ENCODE data around the gene RAD52.

Gene RAD52

GRCh38 chr12:885701-886100 lies 63.8 kb downstream of the RAD52 start:
- H3K4me3 ChIP-seq (ENCODE audit: low read length): no peak overlapping the region
- H3K36me3 ChIP-seq (ENCODE audit: control insufficient read depth, insufficient read depth, low read length): peaks cover 26% of the 10 kb centered on the region
- no peaks in the 10 kb centered on the region for H3K27me3 ChIP-seq (ENCODE audit: control insufficient read depth, insufficient read depth, low read length)

GRCh38 chr12:884746-885414 lies 64.6 kb downstream of the RAD52 start:
- Histone ChIP-seq H3K4me1 (ENCODE audit: control insufficient read depth, insufficient read depth, low read length) (no peaks in the 10 kb centered on the region), H3K36me3 (ENCODE audit: control insufficient read depth, insufficient read depth, low read length) (peaks cover 19% of the 10 kb centered on the region), H3K9me3 (ENCODE audit: control insufficient read depth, low read length) (no peaks in the 10 kb centered on the region), H3K4me3 (ENCODE audit: low read length) (no peak overlapping the region), H3K27me3 (ENCODE audit: control insufficient read depth, insufficient read depth, low read length) (no peaks in the 10 kb centered on the region), H3K9ac (ENCODE audit: low read length) (no peak overlapping the region)

More at GRCh38 chr12:885701-886100, 63.8 kb downstream of the RAD52 start:
- Histone ChIP-seq H3K9me3 (ENCODE audit: control insufficient read depth, low read length) (no peaks in the 10 kb centered on the region), H3K9ac (ENCODE audit: low read length) (no peak overlapping the region), H3K4me1 (ENCODE audit: control insufficient read depth, insufficient read depth, low read length) (no peaks in the 10 kb centered on the region)

DNA sequence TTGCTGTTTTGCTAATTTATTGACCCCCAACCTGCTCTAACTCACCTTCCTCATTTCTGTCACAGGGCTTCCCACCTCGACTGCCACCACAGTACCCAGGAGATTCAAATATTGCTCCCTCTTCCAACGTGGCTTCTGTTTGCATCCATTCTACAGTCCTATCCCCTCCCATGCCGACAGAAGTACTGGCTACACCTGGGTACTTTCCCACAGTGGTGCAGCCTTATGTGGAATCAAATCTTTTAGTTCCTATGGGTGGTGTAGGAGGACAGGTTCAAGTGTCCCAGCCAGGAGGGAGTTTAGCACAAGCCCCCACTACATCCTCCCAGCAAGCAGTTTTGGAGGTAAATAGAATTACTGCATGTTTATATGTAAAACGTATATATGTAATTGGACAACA lies 68.8 kb downstream of the RAD52 start:
- Histone ChIP-seq H3K4me3 (ENCODE audit: low read length) (no peak overlapping the region), H3K9ac (ENCODE audit: low read length) (no peak overlapping the region), H3K4me1 (ENCODE audit: control insufficient read depth, insufficient read depth, low read length) (no peaks in the 10 kb centered on the region), H3K27me3 (ENCODE audit: control insufficient read depth, insufficient read depth, low read length) (no peaks in the 10 kb centered on the region), H3K9me3 (ENCODE audit: control insufficient read depth, low read length) (no peaks in the 10 kb centered on the region), H3K36me3 (ENCODE audit: control insufficient read depth, insufficient read depth, low read length) (peaks cover 22% of the 10 kb centered on the region)

- H3K4me1 ChIP-seq (ENCODE audit: control insufficient read depth, insufficient read depth, low read length): no peaks in the 10 kb centered on the region
- H3K9ac ChIP-seq (ENCODE audit: low read length): no peak overlapping the region
- no peaks in the 10 kb centered on the region for H3K9me3 ChIP-seq (ENCODE audit: control insufficient read depth, low read length)
- no peaks in the 10 kb centered on the region for H3K27me3 ChIP-seq (ENCODE audit: control insufficient read depth, insufficient read depth, low read length)
- no peak overlapping the region for H3K4me3 ChIP-seq (ENCODE audit: low read length)
- H3K36me3 ChIP-seq (ENCODE audit: control insufficient read depth, insufficient read depth, low read length): peaks cover 11% of the 10 kb centered on the region
Observed at GRCh38 chr12:879641-880040, 69.9 kb downstream of the RAD52 start.

GRCh38 chr12:873954-874353 lies 75.5 kb downstream of the RAD52 start:
- H3K27me3 ChIP-seq (ENCODE audit: control insufficient read depth, insufficient read depth, low read length): no peaks in the 10 kb centered on the region
- H3K9me3 ChIP-seq (ENCODE audit: control insufficient read depth, low read length): no peaks in the 10 kb centered on the region
- H3K36me3 ChIP-seq (ENCODE audit: control insufficient read depth, insufficient read depth, low read length): peaks cover 4% of the 10 kb centered on the region
- H3K4me3 ChIP-seq (ENCODE audit: low read length): no peak overlapping the region
- H3K4me1 ChIP-seq (ENCODE audit: control insufficient read depth, insufficient read depth, low read length): no peaks in the 10 kb centered on the region
- no peak overlapping the region for H3K9ac ChIP-seq (ENCODE audit: low read length)

DNA sequence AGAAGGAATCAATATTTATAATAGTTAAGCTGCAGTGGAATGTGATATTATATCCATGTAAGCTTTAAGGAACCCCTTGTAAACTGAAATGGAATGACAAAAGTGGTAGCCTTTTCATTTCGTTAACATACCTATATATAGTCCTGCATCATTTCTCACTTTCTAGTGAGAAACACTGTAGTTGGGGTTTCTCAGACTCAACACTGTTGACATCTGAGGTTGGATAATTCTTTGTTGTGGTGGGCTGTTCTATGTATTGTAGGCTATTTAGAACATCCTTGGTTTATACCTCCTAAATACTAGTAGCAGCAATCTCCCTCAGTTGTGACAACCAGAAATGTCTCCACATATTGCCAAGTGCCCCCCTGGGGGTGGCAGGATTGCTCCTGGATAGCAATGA lies 79.1 kb downstream of the RAD52 start:
- Histone ChIP-seq H3K9ac (ENCODE audit: low read length) (no peak overlapping the region), H3K9me3 (ENCODE audit: control insufficient read depth, low read length) (no peaks in the 10 kb centered on the region), H3K27me3 (ENCODE audit: control insufficient read depth, insufficient read depth, low read length) (no peaks in the 10 kb centered on the region), H3K36me3 (ENCODE audit: control insufficient read depth, insufficient read depth, low read length) (peaks cover 4% of the 10 kb centered on the region), H3K4me1 (ENCODE audit: control insufficient read depth, insufficient read depth, low read length) (no peaks in the 10 kb centered on the region), H3K4me3 (ENCODE audit: low read length) (no peak overlapping the region)

- Histone ChIP-seq H3K9ac (ENCODE audit: low read length) (no peak overlapping the region), H3K9me3 (ENCODE audit: control insufficient read depth, low read length) (no peaks in the 10 kb centered on the region), H3K4me1 (ENCODE audit: control insufficient read depth, insufficient read depth, low read length) (no peaks in the 10 kb centered on the region), H3K36me3 (ENCODE audit: control insufficient read depth, insufficient read depth, low read length) (peaks cover 4% of the 10 kb centered on the region), H3K27me3 (ENCODE audit: control insufficient read depth, insufficient read depth, low read length) (no peaks in the 10 kb centered on the region), H3K4me3 (ENCODE audit: low read length) (no peak overlapping the region)
Observed at GRCh38 chr12:868722-869121, 80.8 kb downstream of the RAD52 start.

DNA sequence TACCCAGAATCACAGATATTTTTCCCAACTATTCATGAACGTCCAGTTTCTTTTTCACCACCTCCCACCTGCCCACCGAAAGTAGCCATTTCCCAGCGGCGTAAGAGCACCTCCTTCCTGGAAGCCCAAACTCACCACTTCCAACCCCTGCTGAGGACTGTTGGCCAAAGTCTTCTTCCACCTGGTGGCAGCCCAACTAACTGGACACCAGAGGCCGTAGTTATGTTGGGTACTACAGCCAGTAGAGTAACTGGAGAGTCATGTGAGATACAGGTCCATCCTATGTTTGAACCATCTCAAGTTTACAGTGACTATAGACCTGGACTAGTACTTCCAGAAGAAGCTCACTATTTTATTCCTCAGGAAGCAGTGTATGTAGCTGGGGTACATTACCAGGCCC lies 81.6 kb downstream of the RAD52 start:
- Histone ChIP-seq H3K36me3 (ENCODE audit: control insufficient read depth, insufficient read depth, low read length) (peaks cover 4% of the 10 kb centered on the region), H3K4me3 (ENCODE audit: low read length) (no peak overlapping the region), H3K9ac (ENCODE audit: low read length) (no peak overlapping the region), H3K27me3 (ENCODE audit: control insufficient read depth, insufficient read depth, low read length) (no peaks in the 10 kb centered on the region), H3K9me3 (ENCODE audit: control insufficient read depth, low read length) (no peaks in the 10 kb centered on the region), H3K4me1 (ENCODE audit: control insufficient read depth, insufficient read depth, low read length) (no peaks in the 10 kb centered on the region)

DNA sequence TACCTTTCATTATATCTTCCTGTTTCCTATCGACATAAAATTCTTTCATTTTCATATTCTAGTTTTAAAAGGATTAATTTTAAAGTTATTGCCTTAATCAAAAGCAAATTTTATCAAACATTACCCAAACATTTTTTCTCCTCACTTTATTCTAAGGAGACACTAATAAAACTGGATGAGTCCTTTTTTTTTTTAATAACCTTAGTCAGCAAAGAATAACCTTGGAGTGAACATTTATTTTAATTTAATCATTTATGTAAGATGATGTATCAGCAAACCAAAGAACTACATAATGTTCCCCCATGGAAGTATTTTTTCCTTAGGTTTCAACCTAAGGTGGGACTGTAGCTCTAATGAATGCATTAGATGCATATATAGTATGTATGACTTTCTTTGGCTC lies 83.9 kb downstream of the RAD52 start:
- H3K4me3 ChIP-seq (ENCODE audit: low read length): no peak overlapping the region
- H3K9me3 ChIP-seq (ENCODE audit: control insufficient read depth, low read length): no peaks in the 10 kb centered on the region
- H3K4me1 ChIP-seq (ENCODE audit: control insufficient read depth, insufficient read depth, low read length): no peaks in the 10 kb centered on the region
- no peak overlapping the region for H3K9ac ChIP-seq (ENCODE audit: low read length)
- no peaks in the 10 kb centered on the region for H3K27me3 ChIP-seq (ENCODE audit: control insufficient read depth, insufficient read depth, low read length)
- H3K36me3 ChIP-seq (ENCODE audit: control insufficient read depth, insufficient read depth, low read length): no peaks in the 10 kb centered on the region

GRCh38 chr12:863285-863684 lies 86.2 kb downstream of the RAD52 start:
- no peaks in the 10 kb centered on the region for H3K4me1 ChIP-seq (ENCODE audit: control insufficient read depth, insufficient read depth, low read length)
- H3K36me3 ChIP-seq (ENCODE audit: control insufficient read depth, insufficient read depth, low read length): no peaks in the 10 kb centered on the region
- H3K9ac ChIP-seq (ENCODE audit: low read length): no peak overlapping the region
- no peaks in the 10 kb centered on the region for H3K27me3 ChIP-seq (ENCODE audit: control insufficient read depth, insufficient read depth, low read length)
- no peak overlapping the region for H3K4me3 ChIP-seq (ENCODE audit: low read length)
- H3K9me3 ChIP-seq (ENCODE audit: control insufficient read depth, low read length): no peaks in the 10 kb centered on the region

GRCh38 chr12:862303-862911 lies 87.1 kb downstream of the RAD52 start:
- Histone ChIP-seq H3K9me3 (ENCODE audit: control insufficient read depth, low read length) (no peaks in the 10 kb centered on the region), H3K4me1 (ENCODE audit: control insufficient read depth, insufficient read depth, low read length) (no peaks in the 10 kb centered on the region), H3K4me3 (ENCODE audit: low read length) (no peak overlapping the region), H3K27me3 (ENCODE audit: control insufficient read depth, insufficient read depth, low read length) (no peaks in the 10 kb centered on the region), H3K36me3 (ENCODE audit: control insufficient read depth, insufficient read depth, low read length) (no peaks in the 10 kb centered on the region), H3K9ac (ENCODE audit: low read length) (no peak overlapping the region)

Measured in mucosa of stomach (tissue), 1 donor.